ENCODE results near the gene GON7.

DNA sequence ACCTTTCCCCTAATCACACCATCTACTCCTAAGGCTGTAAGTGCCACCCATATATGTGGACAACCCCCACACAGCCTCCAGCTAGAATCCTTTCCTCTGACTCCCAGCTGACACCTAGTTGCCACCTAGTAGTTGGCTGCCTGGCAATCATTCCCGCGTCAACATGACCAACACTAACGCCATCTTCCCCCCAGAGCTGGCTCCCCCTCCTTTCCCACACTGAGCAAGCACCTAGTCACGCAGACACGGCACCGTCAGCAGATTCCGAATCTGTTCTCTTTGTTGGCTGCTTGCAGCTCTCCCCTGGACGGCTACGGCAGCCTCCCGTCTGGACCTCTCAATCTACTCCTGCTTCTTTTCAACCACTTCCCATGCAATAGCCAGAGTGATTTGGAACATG lies 27.9 kb upstream of the GON7 start:
- TF ChIP-seq, protein P1, sequence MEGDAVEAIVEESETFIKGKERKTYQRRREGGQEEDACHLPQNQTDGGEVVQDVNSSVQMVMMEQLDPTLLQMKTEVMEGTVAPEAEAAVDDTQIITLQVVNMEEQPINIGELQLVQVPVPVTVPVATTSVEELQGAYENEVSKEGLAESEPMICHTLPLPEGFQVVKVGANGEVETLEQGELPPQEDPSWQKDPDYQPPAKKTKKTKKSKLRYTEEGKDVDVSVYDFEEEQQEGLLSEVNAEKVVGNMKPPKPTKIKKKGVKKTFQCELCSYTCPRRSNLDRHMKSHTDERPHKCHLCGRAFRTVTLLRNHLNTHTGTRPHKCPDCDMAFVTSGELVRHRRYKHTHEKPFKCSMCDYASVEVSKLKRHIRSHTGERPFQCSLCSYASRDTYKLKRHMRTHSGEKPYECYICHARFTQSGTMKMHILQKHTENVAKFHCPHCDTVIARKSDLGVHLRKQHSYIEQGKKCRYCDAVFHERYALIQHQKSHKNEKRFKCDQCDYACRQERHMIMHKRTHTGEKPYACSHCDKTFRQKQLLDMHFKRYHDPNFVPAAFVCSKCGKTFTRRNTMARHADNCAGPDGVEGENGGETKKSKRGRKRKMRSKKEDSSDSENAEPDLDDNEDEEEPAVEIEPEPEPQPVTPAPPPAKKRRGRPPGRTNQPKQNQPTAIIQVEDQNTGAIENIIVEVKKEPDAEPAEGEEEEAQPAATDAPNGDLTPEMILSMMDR (IDR thresholded peaks at IDR 0.05), result no peak
- TF ChIP-seq POLR2A (IDR thresholded peaks at IDR 0.05), result no peak

All from vagina (tissue), 2 donors.